CD4-positive, alpha-beta T cell treated with Interleukin-10 for 1 hour (primary cell): Measurements from ENCODE around the gene CD34.
A peak's percentile ranks its signal among the peaks of the same experiment; 100 is the strongest.

Experiments
- DNase-seq: peaks from one replicate; pipeline ENCODE4 v3.0.0-alpha.2; 2020

Gene CD34

GRCh38 chr1:207871117-207871649 lies 39.7 kb downstream of the CD34 start:
- no peak for DNase-seq

- DNase-seq, result no peak
These were observed 40.5 kb downstream of the CD34 start for GRCh38 chr1:207870306-207871031.

DNA sequence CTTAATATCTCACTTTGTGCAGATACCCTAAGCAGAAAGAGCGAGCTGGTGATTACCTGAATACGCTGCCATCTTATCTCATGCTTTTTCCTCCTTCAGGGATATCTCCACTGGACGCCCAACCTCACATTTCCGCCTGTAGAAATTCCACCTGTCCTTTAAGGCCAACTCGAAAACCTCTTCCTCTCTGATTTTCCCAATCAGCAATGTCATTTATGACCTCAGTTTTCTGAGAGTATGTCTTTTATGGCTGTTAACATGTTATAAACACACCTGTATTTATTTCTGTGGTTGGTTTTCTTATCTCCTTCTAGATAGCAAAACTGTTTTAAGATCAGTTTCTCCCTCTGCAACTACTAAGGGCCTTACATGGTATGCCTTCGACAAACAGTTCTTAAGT lies 41.1 kb downstream of the CD34 start:
- DNase-seq, result no peak

- DNase-seq, result peak; percentile 80
These were observed 41.9 kb downstream of the CD34 start for GRCh38 chr1:207868774-207869721.

DNA sequence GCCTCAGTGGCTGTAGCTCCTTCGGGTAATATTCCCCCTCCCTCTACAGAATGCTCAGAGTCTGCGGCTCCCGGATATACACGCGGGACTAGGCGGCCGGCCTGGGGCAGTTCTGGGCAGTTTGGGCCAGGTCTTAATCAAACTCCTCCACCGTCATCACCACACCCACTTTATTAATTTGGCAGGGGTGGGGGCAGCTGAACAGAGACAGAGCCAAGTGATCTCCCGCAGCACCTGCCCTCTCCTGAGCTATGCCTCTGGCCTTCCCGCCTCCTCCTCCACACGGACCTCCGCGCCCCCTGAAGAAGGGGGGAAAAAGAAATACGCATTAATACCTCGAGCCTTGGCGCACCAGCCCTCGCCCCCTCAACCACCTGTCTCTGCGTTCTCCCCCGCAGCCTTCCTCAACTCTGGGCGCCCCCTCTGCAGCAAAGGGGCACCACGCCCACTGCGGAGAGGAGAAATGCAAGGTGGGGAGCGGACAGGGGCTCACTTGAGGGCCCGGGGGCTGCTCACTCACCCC lies 42.6 kb downstream of the CD34 start:
- peak; percentile 46 for DNase-seq

GRCh38 chr1:207867136-207868109 lies 43.5 kb downstream of the CD34 start:
- peak; percentile 39 for DNase-seq

DNA sequence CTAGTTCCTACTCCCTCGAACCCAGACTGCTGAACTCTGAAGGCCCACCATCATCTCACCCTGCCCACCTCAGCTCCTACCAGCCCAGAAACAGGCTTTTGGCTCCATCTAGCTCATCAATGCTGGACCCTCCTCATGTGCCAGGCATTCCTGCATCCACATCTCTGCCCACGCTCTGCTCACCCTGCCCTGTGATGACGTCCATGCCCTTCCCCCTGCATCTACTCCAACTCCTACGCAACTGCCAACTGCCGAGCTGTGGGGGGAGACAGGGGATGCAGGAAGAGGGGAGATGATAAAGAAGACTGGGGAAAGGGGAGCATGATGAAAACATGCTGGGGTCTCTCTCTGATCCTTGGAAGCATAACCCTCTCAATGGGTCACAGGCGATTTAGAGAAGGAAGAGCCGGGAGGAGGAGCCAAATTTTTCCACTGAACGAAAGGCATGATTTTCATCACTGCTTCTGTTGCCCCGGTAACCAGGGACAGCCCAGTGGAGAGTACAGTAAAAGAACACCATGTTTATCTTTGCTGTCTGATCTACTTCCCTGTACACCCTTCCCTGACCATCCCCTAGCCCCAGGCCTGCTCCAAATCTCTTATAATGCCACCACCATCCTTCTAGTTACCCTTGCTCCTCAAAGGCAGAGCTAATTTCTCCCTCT lies 44.3 kb downstream of the CD34 start:
- peak; percentile 43 for DNase-seq

- DNase-seq, result peak; percentile 63
These were observed 46.9 kb downstream of the CD34 start for GRCh38 chr1:207863893-207864535.

GRCh38 chr1:207862241-207862787 lies 48.6 kb downstream of the CD34 start:
- no peak for DNase-seq

GRCh38 chr1:207861442-207862177 lies 49.3 kb downstream of the CD34 start:
- DNase-seq, result peak; percentile 64

DNA sequence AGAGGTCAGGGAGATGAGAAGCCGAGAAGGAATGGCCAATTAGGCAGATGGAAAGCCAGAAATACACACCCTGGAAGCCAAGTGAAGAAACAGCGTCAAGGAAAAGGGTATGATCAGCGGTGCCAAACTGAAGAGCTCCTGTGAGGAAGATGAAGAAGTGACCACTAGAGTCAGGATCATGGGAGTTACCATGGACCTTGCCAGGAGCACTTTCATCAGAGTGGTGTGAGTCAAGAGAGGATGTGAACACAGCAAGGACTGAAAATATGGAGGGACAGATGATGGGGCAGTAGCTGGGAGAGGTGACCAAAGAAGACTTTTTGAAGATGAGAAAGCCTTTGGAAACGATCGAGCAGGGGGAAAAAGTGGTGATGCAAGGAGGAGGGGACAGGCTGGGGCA lies 50.4 kb downstream of the CD34 start:
- DNase-seq, result no peak

DNA sequence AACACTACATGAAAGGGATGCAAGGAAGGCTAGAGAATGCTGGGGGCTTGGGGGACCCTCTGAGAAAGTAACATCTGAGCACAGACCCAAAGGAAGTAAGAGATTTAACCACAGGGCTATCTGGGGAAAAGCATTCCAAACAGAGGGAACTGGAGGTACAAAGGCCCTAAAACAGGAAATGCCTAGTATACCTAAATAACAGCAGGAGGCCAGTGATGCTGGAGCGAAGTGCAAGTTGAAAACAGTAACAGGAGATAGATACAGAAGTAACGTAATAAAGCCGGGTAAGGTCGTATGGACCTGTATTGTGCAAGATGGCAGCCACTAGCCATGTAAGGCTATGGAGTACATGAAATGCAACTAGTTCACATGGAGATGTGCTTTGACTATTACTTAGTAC lies 52.1 kb downstream of the CD34 start:
- no peak for DNase-seq

DNA sequence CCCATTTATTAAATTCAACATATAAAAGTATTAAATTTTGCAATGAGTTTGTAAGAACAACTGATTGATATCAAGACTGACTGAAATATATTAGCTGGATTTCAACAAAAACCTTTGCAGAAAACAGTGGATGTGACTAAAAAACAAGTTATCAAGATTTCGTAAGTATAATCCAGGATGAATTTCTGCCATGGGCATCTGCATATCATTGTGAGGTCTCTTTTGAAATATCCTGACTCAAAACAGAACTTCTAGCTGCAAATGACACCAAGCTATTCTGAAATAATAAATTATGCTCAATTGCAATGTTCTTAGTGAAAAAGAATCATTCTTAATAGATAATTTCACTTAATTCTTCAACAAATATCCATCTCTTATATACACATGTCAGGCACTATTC lies 52.6 kb downstream of the CD34 start:
- DNase-seq, result no peak

GRCh38 chr1:207857447-207857846 lies 53.5 kb downstream of the CD34 start:
- no peak for DNase-seq

DNA sequence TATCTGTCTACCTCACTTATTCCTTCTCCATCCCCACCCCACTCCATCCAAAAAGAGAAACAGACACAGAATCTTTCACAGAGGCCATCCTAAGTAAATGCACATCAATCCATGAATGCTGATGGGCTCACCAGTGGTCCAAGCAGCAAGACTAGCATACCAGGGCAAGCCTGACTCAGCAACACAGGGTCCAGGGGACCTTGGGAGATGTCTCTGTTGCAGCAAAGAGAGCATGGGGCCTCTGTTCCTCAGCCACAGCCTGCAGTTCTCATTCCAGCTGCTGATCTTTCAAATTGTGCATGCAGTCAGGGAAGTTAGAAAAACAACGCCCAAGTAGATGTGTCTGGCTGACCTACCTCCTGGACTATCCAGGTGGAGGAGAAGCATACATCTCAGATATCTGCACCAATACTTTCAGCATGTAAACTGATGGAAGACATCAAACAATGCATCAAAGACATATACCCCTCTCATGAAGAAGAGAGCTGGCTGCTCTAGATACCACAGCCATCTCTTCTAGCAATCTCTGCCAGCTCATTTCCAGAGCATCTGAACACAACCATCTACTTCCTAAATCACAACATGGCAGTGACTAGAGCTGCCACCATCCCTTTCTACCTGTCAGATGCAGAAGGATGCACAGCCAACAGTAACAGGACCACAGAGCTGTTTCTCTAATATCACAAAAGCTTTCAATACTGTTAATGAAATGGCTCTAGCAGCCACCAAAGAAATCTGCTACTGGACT lies 54.5 kb downstream of the CD34 start:
- no peak for DNase-seq

- no peak for DNase-seq
These were observed 56.9 kb downstream of the CD34 start for GRCh38 chr1:207854001-207854400.

- DNase-seq, result no peak
These were observed 57.6 kb downstream of the CD34 start for GRCh38 chr1:207853372-207853757.

DNA sequence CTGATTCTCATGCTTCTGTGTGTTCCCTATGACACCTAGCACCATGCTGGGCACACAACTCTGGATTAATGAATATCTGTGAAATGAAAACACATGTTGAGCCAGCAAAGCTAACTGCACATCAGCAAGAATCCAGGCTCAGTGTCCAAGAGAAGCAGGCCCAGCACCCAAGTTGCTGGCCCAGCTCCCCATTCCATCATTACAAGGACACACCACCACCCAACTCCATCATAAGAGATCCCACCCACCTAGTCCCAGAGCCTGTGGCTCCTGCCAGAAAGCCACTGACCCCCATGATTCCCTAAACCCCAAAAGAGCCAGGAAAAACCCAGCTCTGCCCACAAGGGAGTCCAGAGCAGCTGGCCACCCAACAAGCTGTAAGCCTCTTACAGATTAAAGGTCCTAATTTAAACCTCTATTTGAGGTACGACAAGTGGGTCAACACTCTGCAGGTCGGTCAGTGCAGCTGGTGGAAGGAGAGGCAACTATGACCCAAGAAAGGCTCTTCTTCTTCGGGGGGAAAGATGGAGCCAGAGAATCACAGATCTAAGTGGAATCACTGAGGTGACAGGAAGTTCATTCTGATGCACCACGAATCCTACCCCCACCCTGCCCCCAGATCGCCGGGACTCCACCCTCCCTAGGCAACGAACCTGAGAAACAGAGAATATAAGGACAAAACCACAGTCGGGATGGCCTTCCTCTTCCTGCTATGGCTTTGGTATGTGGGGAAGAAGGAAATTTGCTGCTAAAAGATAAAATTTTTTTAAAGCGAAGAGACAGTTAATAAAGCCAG lies 58.2 kb downstream of the CD34 start:
- no peak for DNase-seq

DNA sequence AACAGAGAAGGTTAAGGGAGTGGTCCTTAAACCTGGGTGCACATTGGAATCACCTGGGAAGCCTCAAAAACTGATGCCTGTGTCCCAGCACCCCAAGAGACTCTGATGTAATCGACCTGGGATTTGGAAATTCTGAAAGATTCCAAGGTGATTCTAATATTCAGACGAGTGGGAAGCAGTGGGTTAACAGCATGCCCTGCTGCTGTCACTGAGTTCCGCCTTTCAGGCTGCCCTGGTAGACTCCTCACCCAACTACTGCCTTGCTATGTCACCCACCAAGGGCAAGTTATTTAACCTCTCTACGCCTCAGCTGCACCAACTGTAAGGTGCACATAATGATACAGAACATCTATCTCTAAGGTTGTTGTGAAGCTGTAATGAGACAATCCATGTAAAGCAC lies 59.2 kb downstream of the CD34 start:
- no peak for DNase-seq
